ENCODE data around the gene EML2.

EML2 gene

DNA sequence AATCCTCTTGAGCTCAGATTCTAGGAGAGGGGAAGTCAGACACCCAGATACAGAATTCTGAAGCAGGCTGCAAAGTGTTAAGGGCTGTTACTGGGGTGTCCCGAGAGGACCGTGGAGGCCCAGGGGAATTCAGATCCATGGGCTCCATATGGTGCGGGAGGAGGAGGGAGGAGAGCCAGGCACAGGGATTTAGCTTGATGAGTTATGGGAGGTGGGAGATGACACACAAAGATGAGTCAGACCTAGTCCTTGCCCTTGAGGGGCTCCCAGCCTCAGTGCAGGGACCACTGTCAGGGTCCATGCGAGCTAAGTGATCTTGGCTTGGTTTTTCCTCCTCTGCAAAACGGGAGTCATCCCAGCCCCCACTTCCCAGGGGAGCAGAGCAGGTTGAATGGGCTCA is 14.4 kb upstream of the EML2 start:
- no peak overlapping the region for H3K4me3 ChIP-seq (replicated peaks in 1 of 2; ENCODE audit: low read depth in 2 of 2, low read length in 2 of 2)
- no peak for DNase-seq (ENCODE audit: low read depth in 2 of 2)
- TF ChIP-seq, protein P1, sequence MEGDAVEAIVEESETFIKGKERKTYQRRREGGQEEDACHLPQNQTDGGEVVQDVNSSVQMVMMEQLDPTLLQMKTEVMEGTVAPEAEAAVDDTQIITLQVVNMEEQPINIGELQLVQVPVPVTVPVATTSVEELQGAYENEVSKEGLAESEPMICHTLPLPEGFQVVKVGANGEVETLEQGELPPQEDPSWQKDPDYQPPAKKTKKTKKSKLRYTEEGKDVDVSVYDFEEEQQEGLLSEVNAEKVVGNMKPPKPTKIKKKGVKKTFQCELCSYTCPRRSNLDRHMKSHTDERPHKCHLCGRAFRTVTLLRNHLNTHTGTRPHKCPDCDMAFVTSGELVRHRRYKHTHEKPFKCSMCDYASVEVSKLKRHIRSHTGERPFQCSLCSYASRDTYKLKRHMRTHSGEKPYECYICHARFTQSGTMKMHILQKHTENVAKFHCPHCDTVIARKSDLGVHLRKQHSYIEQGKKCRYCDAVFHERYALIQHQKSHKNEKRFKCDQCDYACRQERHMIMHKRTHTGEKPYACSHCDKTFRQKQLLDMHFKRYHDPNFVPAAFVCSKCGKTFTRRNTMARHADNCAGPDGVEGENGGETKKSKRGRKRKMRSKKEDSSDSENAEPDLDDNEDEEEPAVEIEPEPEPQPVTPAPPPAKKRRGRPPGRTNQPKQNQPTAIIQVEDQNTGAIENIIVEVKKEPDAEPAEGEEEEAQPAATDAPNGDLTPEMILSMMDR (IDR thresholded peaks at IDR 0.05; ENCODE audit: low read depth, low read length), result no peak

DNA sequence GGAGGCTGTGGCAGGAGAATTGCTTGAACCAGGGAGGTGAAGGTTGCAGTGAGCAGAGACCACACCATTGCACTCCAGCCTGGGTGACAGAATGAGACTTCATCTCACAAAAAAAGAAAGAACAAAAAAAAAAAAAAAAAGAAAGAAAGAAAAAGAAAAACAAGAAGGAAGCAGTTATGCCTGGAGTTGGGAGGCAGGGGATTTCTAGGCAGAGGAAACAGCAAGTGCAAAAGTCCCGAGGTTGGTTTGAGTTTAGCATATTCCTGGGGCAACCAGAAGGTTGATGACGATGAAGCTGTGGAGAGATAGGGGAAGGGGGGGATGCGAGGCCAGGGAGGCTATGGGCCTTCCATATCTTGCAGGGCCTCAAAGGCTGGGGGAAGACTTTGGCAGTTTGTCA is 11.5 kb upstream of the EML2 start:
- no peak for DNase-seq (ENCODE audit: low read depth in 2 of 2)
- H3K4me3 ChIP-seq (replicated peaks in 1 of 2; ENCODE audit: low read depth in 2 of 2, low read length in 2 of 2), result no peak overlapping the region
- TF ChIP-seq, protein P1 (IDR thresholded peaks at IDR 0.05; ENCODE audit: low read depth, low read length), result no peak

GRCh38 chr19:45646345-45646698 is 7.1 kb upstream of the EML2 start:
- peak overlapping the region; percentile 48 to 57 for H3K4me3 ChIP-seq (replicated peaks in 1 of 2; ENCODE audit: low read depth in 2 of 2, low read length in 2 of 2)
- TF ChIP-seq, protein P1 (IDR thresholded peaks at IDR 0.05; ENCODE audit: low read depth, low read length), result no peak

DNA sequence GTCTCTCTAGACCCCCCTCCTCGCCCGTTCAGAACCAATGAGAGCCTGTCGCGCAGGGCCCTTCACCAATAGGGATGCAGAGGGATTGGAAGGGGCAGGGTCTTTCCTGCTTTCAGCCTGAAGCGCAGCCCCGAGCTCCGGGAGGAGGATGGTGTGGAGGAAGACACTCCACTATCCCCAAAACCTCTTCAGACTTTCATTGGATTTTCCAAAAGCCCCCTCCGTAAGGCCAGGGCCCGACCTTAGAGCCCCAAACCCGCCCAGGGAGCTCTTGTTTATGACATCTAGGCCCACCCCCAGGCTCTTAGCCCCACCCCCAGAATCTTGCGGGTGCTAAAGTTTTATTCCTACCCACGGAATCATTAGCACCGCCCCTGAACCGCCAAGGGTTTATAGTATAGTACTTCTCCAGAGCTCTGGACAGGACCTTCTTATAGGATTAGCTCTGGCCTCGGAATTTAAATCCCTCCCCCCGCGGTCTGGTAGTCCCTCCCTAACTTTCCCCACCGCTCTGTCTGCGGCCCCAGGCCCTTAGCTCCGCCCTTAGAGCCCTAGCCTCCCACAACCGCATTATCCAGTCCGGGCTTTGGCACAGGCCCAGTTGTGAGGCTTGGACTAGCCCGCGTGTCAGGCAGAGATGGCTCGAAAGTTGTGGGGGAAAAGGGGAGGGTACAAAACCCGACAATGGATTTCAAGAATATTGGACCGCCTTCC is 6.6 kb upstream of the EML2 start:
- peak overlapping the region; percentile 48 to 57 for H3K4me3 ChIP-seq (replicated peaks in 1 of 2; ENCODE audit: low read depth in 2 of 2, low read length in 2 of 2)
- TF ChIP-seq, protein P1 (IDR thresholded peaks at IDR 0.05; ENCODE audit: low read depth, low read length), result no peak
- DNase-seq (ENCODE audit: low read depth in 2 of 2), result peak; percentile 89 to 93

More at GRCh38 chr19:45646345-45646698, 7.1 kb upstream of the EML2 start:
- no peak for DNase-seq (ENCODE audit: low read depth in 2 of 2)

- no peak for DNase-seq (ENCODE audit: low read depth in 2 of 2)
- TF ChIP-seq, protein P1 (IDR thresholded peaks at IDR 0.05; ENCODE audit: low read depth, low read length), result no peak
- H3K4me3 ChIP-seq (replicated peaks in 1 of 2; ENCODE audit: low read depth in 2 of 2, low read length in 2 of 2), result peak overlapping the region; percentile 48 to 57
Observed at GRCh38 chr19:45645068-45645630, 6.0 kb upstream of the EML2 start.

GRCh38 chr19:45643927-45644771 is 5.0 kb upstream of the EML2 start:
- H3K4me3 ChIP-seq (replicated peaks in 1 of 2; ENCODE audit: low read depth in 2 of 2, low read length in 2 of 2), result no peak overlapping the region
- TF ChIP-seq, protein P1 (IDR thresholded peaks at IDR 0.05; ENCODE audit: low read depth, low read length), result no peak
- DNase-seq (ENCODE audit: low read depth in 2 of 2), result no peak

Measured in cardiac fibroblast (primary cell).